Esophagus muscularis mucosa (tissue), 4 donors: ENCODE results near the gene KLC3. TPM values are rescaled to one million over a fixed set of nuclear protein-coding genes. Genes with fewer than 3 reads are reported as not detected.
A peak's percentile ranks its signal among the peaks of the same experiment; 100 is the strongest.

ENCODE experiments used
- DNase-seq: peaks from one replicate; pipeline ENCODE4 v3.0.0-alpha.2; 2017; ENCODE audit errors: extremely low spot score
- H3K27ac ChIP-seq, 4 donors: fragments of 200-600 bp; sonication (generic); replicated peaks in 1 of 4; 1 replicate in 3 of 4; 2 replicates in 1 of 4; pipeline ENCODE4 v1.5.1; 2016 to 2019; ENCODE audit warnings: mild to moderate bottlenecking in 1 of 4
- H3K27me3 ChIP-seq, 4 donors: fragments of 200-600 bp; sonication (generic); one replicate each; pipeline versions ENCODE4 v1.5.1 to v1.6.0; 2016 to 2019
- H3K36me3 ChIP-seq, 4 donors: fragments of 200-600 bp; sonication (generic); one replicate each; pipeline ENCODE4 v1.5.1; 2016 to 2019
- H3K4me1 ChIP-seq, 4 donors: fragments of 200-600 bp; sonication (generic); one replicate each; pipeline ENCODE4 v1.5.1; 2016 to 2019
- H3K4me3 ChIP-seq, 4 donors: fragments of 200-600 bp; sonication (generic); 1 replicate in 2 of 4; 2 replicates in 2 of 4; pipeline ENCODE4 v1.5.1; 2016 to 2019; ENCODE audit warnings: mild to moderate bottlenecking in 4 of 4, moderate library complexity in 1 of 4
- H3K9me3 ChIP-seq, 4 donors: fragments of 200-600 bp; sonication (generic); 1 replicate in 3 of 4; 2 replicates in 1 of 4; pipeline ENCODE4 v1.5.1; 2016 to 2019
- CTCF ChIP-seq, 3 experiments: fragments of 200-600 bp in 2 of 3; fragments of 450-650 bp in 1 of 3; sonication (generic) in 2 of 3; IDR thresholded peaks; one replicate each; pipeline ENCODE4 v1.5.1; 2017 to 2019; ENCODE audit warnings: antibody characterized with exemption in 3 of 3, mild to moderate bottlenecking in 2 of 3, moderate library complexity in 1 of 3
- EP300 ChIP-seq: sonication (generic); formaldehyde crosslinking; IDR thresholded peaks from one replicate; pipeline ENCODE4 v1.6.1; 2017; ENCODE audit warnings: antibody characterized with exemption
- POLR2A ChIP-seq: fragments of 450-650 bp; IDR thresholded peaks from one replicate; pipeline ENCODE4 v1.6.1; 2017; ENCODE audit warnings: antibody characterized with exemption, moderate library complexity, mild to moderate bottlenecking, low read depth
- POLR2AphosphoS5 ChIP-seq, 2 donors: sonication (generic); formaldehyde crosslinking; IDR thresholded peaks; one replicate each; pipeline ENCODE4 v1.6.1; 2017; ENCODE audit warnings: antibody characterized with exemption in 2 of 2
- WGBS: methylation state at CpG from one replicate; pipeline ENCODE4 v1.1.5; 2018; 5-methylcytosine and 5-hydroxymethylcytosine counted together
- intact Hi-C: fragments of 100-400 bp; cut with DNase I; formaldehyde crosslinking; loops from one replicate; pipeline ENCODE4 v1.15.1; 2023
- total RNA-seq, 4 donors: library from RNA; depleted of rRNA; stranded (reverse); fragments of >200 nt; gene quantifications; one replicate each; pipeline versions ENCODE4 v1.1.0 to v1.2.1, GENCODE V29; 2016

The KLC3 gene
- total RNA-seq, 4 donors from 2014 or later, result not detected

- DNase-seq, result no peak
- Histone ChIP-seq H3K4me1 (peaks cover 10 to 15% (median 12%) of the 10 kb centered on the region in 4 donors), H3K27ac (peak overlapping the region in 2 of 4 donors; percentile 44 to 54), H3K27me3 (no peaks in the 10 kb centered on the region), H3K36me3 (peaks cover 0 to 10% (median 0%) of the 10 kb centered on the region in 4 donors), H3K4me3 (no peak overlapping the region), H3K9me3 (no peaks in the 10 kb centered on the region)
- peak; percentile 51 to 63 for TF ChIP-seq POLR2AphosphoS5 (IDR thresholded peaks at IDR 0.05)
- no peak for TF ChIP-seq CTCF (IDR thresholded peaks at IDR 0.05)
- no peak for TF ChIP-seq POLR2A
- 51% methylated on average over 13 of the region's 13 CpGs for WGBS
- intact Hi-C loops, result no loop called here
Measured at GRCh38 chr19:45376045-45376724, 35.6 kb downstream of the KLC3 start.

- DNase-seq, result no peak
- TF ChIP-seq POLR2A, result no peak
- TF ChIP-seq POLR2AphosphoS5 (IDR thresholded peaks at IDR 0.05), result no peak
- TF ChIP-seq CTCF (IDR thresholded peaks at IDR 0.05), result no peak
- no peak for TF ChIP-seq EP300
- peaks cover 9 to 15% (median 13%) of the 10 kb centered on the region in 4 donors for H3K4me1 ChIP-seq
- H3K27ac ChIP-seq, result no peak overlapping the region
- H3K36me3 ChIP-seq, result peaks cover 0 to 32% (median 0%) of the 10 kb centered on the region in 4 donors
- no peak overlapping the region for H3K4me3 ChIP-seq
- peaks cover 0 to 15% (median 4%) of the 10 kb centered on the region in 4 donors for H3K27me3 ChIP-seq
- intact Hi-C loops, result no loop called here
- no peaks in the 10 kb centered on the region for H3K9me3 ChIP-seq
- WGBS, result 80% methylated on average over 1 of the region's 1 CpG
Measured at GRCh38 chr19:45380107-45380506, 39.6 kb downstream of the KLC3 start.

GRCh38 chr19:45382426-45382825 is 41.9 kb downstream of the KLC3 start:
- Histone ChIP-seq H3K27me3 (peaks cover 0 to 37% (median 22%) of the 10 kb centered on the region in 4 donors), H3K4me1 (peaks cover 8 to 13% (median 11%) of the 10 kb centered on the region in 4 donors), H3K4me3 (no peak overlapping the region), H3K27ac (no peak overlapping the region), H3K9me3 (no peaks in the 10 kb centered on the region), H3K36me3 (peaks cover 0 to 37% (median 0%) of the 10 kb centered on the region in 4 donors)
- 87% methylated on average over 29 of the region's 29 CpGs for WGBS
- TF ChIP-seq EP300 (no peak), POLR2AphosphoS5 (IDR thresholded peaks at IDR 0.05) (no peak), POLR2A (no peak), CTCF (IDR thresholded peaks at IDR 0.05) (no peak)
- intact Hi-C loops, result no loop called here
- no peak for DNase-seq

- 12% methylated on average over 12 of the region's 75 CpGs for WGBS
- no peak for DNase-seq
- intact Hi-C loops, result no loop called here
- Histone ChIP-seq H3K36me3 (peaks cover 0 to 35% (median 0%) of the 10 kb centered on the region in 4 donors), H3K4me1 (peaks cover 8 to 13% (median 11%) of the 10 kb centered on the region in 4 donors), H3K27ac (no peak overlapping the region), H3K4me3 (no peak overlapping the region), H3K9me3 (no peaks in the 10 kb centered on the region), H3K27me3 (peaks cover 0 to 43% (median 22%) of the 10 kb centered on the region in 4 donors)
- TF ChIP-seq POLR2A (no peak), EP300 (no peak), POLR2AphosphoS5 (IDR thresholded peaks at IDR 0.05) (no peak), CTCF (IDR thresholded peaks at IDR 0.05) (no peak)
Measured at GRCh38 chr19:45385392-45386221, 45.1 kb downstream of the KLC3 start.
